ENCODE measurements around the gene CCNE1. TPM values are rescaled to one million over a fixed set of nuclear protein-coding genes. Genes with fewer than 3 reads are reported as not detected.

The CCNE1 gene
- total RNA-seq, 4 donors from 2014 or later = 9.1 to 15.6 (median 13.0) TPM

DNA sequence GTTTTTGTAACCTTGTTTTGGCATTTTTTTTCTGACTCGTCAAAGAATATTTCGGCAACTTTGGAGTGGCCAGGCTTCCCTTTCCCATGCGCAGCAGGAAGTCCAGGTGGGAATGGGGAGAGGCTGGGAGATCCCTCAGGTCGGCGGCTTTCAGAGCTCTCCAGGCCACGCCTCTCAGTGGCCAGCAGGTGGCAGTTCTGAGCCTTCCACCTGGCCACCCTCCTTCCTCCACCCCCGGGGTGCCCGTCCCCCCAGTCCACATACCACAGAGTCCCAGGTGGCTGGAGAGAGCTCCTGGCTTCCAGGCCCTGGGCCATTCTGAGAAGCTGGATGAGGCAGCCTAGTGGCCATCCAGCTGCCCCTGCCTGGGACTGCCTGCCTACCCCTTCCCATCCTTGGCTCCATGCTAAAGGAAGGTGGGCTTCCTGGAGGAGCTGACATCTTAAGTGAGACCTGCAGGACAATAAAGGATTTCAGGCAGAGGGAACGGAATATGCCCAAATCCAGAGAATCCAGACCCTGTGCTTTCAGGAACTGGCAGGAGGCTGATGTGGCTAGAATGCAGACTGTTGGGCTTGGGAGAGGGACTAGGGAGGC lies 46.3 kb downstream of the CCNE1 start:
- no peak overlapping the region for H3K4me3 ChIP-seq (ENCODE audit: low read depth, poor library complexity, severe bottlenecking)
- intact Hi-C loops (cut with DNase I; ENCODE audit: low total_unique reads) = no loop called here
- 21 to 25% methylated on average over 9 of the region's 9 CpGs for WGBS, 2 donors

DNA sequence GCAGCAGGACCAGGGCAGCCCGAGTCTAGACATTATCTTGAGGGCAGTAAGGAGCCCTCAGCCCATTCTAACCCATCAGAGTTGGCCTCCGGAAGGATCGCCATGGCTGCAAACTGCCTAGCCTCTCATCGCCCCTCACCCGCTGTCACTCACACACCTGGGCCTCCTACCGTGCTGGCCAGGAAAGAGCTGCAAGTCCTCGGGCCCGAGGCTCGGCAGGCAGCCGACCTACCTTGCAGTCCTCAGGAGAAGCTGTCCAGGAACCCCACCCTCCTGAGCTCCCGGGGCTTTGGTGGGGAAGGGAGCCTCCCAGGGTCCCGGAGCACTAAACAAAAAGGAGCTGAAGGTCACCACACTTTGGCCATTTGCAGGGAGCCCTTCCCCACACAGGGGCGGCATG lies 46.8 kb downstream of the CCNE1 start:
- intact Hi-C loops (cut with DNase I; ENCODE audit: low total_unique reads) = no loop called here
- DNase-seq (ENCODE audit: low spot score in 2 of 2) = no peak
- WGBS, 2 donors = 37 to 42% methylated on average over 13 of the region's 13 CpGs

More for the DNA sequence above, 46.3 kb downstream of the CCNE1 start:
- TF ChIP-seq, protein P1, sequence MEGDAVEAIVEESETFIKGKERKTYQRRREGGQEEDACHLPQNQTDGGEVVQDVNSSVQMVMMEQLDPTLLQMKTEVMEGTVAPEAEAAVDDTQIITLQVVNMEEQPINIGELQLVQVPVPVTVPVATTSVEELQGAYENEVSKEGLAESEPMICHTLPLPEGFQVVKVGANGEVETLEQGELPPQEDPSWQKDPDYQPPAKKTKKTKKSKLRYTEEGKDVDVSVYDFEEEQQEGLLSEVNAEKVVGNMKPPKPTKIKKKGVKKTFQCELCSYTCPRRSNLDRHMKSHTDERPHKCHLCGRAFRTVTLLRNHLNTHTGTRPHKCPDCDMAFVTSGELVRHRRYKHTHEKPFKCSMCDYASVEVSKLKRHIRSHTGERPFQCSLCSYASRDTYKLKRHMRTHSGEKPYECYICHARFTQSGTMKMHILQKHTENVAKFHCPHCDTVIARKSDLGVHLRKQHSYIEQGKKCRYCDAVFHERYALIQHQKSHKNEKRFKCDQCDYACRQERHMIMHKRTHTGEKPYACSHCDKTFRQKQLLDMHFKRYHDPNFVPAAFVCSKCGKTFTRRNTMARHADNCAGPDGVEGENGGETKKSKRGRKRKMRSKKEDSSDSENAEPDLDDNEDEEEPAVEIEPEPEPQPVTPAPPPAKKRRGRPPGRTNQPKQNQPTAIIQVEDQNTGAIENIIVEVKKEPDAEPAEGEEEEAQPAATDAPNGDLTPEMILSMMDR (IDR thresholded peaks at IDR 0.05) = no peak
- TF ChIP-seq POLR2A (IDR thresholded peaks at IDR 0.05) = no peak
- DNase-seq (ENCODE audit: low spot score in 2 of 2) = no peak

DNA sequence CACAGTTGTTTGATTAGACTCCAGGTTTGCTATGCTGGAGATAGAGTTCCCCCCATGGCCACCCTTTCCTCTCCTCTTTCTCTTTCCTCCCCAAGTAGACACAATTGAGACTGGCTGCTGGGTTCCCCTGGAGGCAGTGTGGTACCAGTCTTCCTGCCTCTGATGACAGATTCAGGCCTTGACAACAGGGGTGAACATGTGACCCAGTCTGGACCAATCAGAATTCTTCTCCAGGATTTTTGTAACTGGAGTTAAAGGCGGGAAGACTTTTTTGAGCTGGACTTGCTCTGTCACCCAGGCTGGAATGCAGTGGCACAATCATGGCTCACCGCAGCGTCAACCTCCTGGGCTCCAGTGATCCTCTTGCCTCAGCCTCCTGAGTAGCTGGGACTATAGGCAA lies 48.7 kb downstream of the CCNE1 start:
- no peak overlapping the region for H3K4me3 ChIP-seq (ENCODE audit: low read depth, poor library complexity, severe bottlenecking)
- TF ChIP-seq, protein P1 (IDR thresholded peaks at IDR 0.05) = no peak
- no peak for TF ChIP-seq POLR2A (IDR thresholded peaks at IDR 0.05)
- WGBS, 2 donors = 83 to 89% methylated on average over 3 of the region's 3 CpGs
- no peak for DNase-seq (ENCODE audit: low spot score in 2 of 2)
- intact Hi-C loops (cut with DNase I; ENCODE audit: low total_unique reads) = no loop called here

More for the DNA sequence above, 46.8 kb downstream of the CCNE1 start:
- no peak for TF ChIP-seq POLR2A (IDR thresholded peaks at IDR 0.05)
- TF ChIP-seq, protein P1 (IDR thresholded peaks at IDR 0.05) = no peak
- H3K4me3 ChIP-seq (ENCODE audit: low read depth, poor library complexity, severe bottlenecking) = no peak overlapping the region

GRCh38 chr19:29861574-29861973 lies 49.8 kb downstream of the CCNE1 start:
- TF ChIP-seq, protein P1 (IDR thresholded peaks at IDR 0.05) = no peak
- TF ChIP-seq POLR2A (IDR thresholded peaks at IDR 0.05) = no peak
- DNase-seq (ENCODE audit: low spot score in 2 of 2) = no peak
- WGBS, 2 donors = 77 to 78% methylated on average over 7 of the region's 7 CpGs
- H3K4me3 ChIP-seq (ENCODE audit: low read depth, poor library complexity, severe bottlenecking) = no peak overlapping the region
- intact Hi-C loops (cut with DNase I; ENCODE audit: low total_unique reads) = no loop called here

DNA sequence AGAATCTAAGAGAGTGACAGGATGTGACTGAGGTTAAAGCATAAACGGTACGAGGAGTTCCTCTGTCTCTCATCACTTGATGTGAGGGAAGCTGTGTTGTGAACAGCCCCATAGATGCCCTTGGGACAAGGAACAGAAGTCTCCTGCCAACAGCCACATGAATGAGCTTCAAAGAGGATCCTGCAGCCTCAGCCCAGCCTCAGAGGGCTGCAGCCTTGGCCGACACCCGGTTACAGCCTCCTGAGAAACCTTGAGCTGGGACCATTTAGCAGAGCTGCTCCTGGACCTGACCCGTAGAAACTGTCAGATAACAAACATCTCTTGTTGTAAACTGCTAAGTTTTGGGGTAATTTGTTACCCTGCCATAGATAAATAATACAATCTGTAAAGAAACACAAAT lies 54.2 kb downstream of the CCNE1 start:
- intact Hi-C loops (cut with DNase I; ENCODE audit: low total_unique reads) = no loop called here
- H3K4me3 ChIP-seq (ENCODE audit: low read depth, poor library complexity, severe bottlenecking) = no peak overlapping the region
- 52 to 57% methylated on average over 5 of the region's 5 CpGs for WGBS, 2 donors
- DNase-seq (ENCODE audit: low spot score in 2 of 2) = no peak
- TF ChIP-seq, protein P1 (IDR thresholded peaks at IDR 0.05) = no peak
- no peak for TF ChIP-seq POLR2A (IDR thresholded peaks at IDR 0.05)

- WGBS, 2 donors = 87 to 96% methylated on average over 1 of the region's 1 CpG
- TF ChIP-seq POLR2A (IDR thresholded peaks at IDR 0.05) = no peak
- TF ChIP-seq, protein P1 (IDR thresholded peaks at IDR 0.05) = no peak
Observed at GRCh38 chr19:29867984-29868383, 56.2 kb downstream of the CCNE1 start.

More at GRCh38 chr19:29867984-29868383, 56.2 kb downstream of the CCNE1 start:
- no peak overlapping the region for H3K4me3 ChIP-seq (ENCODE audit: low read depth, poor library complexity, severe bottlenecking)
- no peak for DNase-seq (ENCODE audit: low spot score in 2 of 2)
- intact Hi-C loops (cut with DNase I; ENCODE audit: low total_unique reads) = no loop called here
